ENCODE measurements around the gene WDR74.
"Not testable (repeated sequence)": the region's sequence is repeated elsewhere in the genome, so short reads cannot be mapped to it uniquely, and the experiment has no call there.

WDR74 gene

DNA sequence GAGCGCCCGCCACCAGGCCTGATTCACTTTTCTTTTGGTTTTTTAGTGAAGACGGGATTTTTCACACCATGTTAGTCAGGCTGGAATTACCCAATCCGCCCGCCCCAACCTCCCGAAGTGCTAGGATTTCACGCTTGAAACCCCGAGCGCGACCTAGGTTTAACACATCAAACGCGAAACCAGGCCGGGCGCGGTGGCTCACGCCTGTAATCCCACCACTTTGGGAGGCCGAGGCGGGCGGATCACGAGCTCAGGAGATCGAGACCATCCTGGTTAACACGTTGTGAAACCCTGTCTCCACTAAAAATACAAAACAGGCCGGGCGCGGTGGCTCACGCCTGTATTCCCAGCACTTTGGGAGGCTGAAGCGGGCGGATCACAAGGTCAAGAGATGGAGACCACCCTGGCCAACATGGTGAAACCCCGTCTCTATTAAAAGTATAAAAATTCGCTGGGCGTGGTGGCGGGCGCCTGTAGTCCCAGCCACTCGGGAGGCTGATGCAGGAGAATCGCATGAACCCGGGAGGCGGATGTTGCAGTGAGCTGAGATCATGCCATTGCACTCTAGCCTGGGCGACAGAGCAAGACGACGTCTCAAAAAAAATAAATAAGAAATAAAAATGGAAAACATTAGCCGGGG, 1.5 kb upstream of the WDR74 start:
- peak; percentile 75 for DNase-seq

DNA sequence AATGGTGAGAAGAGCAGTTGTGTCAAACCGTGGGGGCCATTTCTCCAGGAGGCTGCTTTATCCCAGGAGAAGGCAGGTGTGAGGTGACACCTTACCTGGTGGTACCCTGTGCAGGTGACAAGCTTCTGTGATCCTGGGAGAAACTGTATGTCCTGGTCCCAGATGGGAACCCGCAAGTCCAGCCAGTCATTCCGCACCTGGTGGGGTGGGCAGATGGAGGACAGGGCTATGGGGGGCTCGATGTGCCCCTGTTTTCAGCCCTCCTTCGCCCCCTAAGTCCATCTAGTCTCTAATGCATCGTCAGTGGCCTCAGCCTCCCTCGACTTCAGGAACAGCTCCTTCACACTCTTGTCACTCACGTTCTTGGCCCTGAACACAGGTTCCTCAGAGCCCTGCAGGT, 4.1 kb downstream of the WDR74 start:
- DNase-seq = no peak

DNA sequence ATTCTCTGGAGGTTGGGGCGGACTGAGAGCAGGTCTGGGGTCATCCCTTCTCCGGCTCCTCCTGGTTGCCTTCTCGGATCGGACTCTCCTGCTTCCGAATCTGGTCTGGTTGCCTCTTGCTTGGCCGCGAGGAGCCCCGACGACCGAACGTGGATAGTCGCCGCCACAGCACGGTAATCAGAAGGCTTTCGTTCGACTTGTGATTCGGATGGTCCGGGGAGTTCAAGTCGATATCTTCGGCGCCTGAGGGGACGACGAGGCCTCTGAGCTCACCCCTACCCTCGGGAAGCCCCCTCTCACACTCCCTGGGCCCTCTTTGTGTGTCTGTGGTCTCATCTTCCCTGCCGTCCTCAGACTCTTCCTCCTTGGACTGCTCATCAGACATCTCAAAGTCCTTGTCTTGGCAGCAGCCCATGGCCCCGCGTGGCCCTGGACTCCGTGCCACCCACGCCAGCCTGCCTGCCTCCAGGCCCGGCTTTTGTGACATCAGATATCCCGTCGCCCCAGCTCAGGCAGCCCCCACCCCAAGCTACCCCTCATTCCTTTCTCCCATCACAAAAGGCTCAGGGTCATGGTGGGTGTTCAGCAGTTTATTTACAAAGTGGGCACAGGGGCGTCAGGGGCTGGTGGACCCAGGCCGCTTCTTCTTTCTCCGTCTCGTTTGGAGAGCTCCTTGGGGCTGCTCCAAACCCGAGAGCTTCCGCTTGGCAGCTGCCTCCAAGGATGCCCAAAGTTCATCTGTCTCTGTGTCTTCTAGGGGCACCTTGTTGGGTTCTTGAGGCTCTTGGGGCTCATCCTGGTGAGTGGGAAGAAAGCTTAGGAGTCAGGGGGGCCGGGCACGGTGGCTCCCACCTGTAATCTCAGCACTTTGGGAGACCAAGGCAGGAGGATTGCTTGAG, 6.8 kb downstream of the WDR74 start, which contains the start of gene TEX54:
Gene TEX54, minus strand, starts transcription at position 506 of the 899 bp plus-strand sequence.
- DNase-seq = peak; percentile 41

GRCh38 chr11:62831520-62832335, 7.7 kb downstream of the WDR74 start, which contains the start of gene STX5:
Gene STX5, minus strand, starts transcription at chr11:62832051. Its CDS starts 808 bp downstream, at chr11:62831243.
- peak; percentile 96 for DNase-seq

DNA sequence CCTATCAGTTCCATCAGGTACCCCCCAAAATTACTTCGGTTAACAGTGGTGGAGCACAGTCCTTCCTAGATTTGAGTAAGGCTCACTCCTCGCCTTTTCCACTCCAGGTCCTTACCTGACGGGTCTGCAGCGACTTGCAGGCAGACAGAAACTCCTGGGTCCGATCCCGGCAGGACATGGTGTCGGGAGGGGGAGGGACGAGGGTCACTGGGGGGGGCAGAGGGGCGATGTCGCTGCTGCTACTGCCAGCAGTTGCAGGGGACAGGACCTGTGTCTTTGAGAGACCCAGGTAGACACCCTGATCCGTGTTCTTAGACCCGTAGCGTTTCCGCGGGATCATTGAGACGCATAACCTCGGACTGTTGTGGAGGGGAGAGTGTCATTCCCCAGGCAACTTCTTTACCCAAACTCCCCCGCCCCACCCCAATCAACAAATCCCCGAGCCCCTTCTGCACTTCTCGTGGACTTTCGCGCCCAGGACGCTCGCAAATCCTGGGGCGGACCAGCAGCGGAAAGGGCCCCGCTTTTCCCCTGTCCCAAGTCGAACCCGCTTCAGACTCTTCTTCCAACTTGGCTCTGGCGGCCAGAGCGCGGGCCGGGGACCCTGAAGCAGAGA, 8.4 kb downstream of the WDR74 start:
- DNase-seq = peak; percentile 33

GRCh38 chr11:62828130-62828529, 11.3 kb downstream of the WDR74 start:
- not testable (repeated sequence) for DNase-seq

GRCh38 chr11:62823677-62824076, 15.7 kb downstream of the WDR74 start:
- DNase-seq = no peak

GRCh38 chr11:62817129-62817528, 22.3 kb downstream of the WDR74 start:
- DNase-seq = no peak

DNA sequence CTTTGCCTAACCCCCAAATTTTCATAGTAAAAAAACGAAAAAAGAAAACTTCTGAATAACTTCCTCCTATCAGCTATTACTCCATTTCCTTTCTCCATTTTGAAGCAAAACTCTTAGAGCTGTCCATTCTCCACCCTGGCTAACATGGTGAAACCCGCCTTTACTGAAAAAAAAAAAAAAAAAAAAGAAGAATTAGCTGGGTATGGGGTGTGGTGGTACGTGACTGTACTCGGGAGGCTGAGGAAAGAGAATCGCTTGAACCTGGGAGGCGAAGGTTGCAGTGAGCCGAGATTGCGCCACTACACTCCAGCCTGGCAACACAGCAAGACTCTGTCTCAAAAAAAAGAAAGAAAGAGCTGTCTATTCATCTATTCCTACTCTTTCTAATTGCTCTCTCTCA, 22.8 kb downstream of the WDR74 start:
- DNase-seq = peak; percentile 67

DNA sequence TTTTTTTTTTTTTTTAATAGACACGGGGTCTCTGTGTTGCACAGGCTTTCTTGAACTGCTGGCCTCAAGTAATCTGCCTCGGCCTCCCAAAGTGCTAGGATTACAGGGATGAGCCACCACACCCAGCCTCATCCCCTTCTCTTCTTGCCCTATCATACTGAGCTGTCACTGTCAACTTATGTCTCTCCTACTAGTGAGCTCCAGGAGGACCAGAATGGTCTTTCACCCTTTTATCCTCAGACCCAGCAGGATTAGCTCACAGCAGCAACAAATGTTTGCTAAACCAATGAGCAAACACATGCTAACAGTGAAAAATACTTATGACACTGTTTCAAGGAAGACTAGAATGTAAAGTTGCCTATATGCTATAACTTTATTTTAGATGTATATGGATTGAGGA, 27.7 kb downstream of the WDR74 start:
- DNase-seq = no peak

DNA sequence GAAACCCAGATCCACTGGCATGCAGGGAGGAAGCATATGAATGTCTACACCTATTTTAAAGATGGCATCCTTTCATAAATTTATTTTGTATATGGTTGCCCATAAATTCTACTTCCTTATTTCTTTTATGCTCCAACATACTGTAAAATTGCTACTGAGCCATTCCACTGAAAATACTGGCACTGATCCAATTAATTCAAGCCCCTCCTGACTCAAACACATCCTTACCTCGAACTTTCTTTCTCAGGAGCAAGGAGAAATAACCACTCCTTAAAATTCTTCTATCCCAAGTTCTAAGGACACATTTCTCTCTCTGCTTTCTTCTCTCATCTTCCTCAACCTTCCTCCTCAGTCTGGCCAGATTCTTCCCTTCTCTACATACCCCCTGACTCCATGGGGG, 28.6 kb downstream of the WDR74 start:
- no peak for DNase-seq

GRCh38 chr11:62806611-62807121, 32.7 kb downstream of the WDR74 start:
- peak; percentile 95 for DNase-seq

DNA sequence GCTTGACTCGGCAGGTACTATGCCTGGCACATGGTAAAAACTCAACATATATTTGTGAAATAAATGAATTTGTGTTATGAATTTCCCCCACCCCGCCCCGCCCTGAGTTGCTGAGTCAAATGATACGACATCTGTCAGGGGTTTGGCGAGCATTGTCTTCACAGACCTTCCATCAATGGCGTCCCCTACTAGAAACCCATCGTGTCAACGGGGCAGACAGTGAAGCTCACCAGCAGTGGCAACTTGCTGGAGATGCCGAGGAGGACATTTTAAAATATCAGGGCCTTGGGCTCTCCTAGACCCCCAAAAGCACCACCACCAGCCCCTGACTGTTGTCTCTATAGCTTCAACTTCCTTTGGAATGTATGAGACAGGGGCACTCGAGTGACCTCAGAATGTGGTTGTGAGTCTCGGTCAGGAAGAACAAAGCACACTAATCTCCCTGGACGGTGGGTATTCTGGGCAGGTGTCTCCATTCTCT, 33.4 kb downstream of the WDR74 start:
- DNase-seq = peak; percentile 29

DNA sequence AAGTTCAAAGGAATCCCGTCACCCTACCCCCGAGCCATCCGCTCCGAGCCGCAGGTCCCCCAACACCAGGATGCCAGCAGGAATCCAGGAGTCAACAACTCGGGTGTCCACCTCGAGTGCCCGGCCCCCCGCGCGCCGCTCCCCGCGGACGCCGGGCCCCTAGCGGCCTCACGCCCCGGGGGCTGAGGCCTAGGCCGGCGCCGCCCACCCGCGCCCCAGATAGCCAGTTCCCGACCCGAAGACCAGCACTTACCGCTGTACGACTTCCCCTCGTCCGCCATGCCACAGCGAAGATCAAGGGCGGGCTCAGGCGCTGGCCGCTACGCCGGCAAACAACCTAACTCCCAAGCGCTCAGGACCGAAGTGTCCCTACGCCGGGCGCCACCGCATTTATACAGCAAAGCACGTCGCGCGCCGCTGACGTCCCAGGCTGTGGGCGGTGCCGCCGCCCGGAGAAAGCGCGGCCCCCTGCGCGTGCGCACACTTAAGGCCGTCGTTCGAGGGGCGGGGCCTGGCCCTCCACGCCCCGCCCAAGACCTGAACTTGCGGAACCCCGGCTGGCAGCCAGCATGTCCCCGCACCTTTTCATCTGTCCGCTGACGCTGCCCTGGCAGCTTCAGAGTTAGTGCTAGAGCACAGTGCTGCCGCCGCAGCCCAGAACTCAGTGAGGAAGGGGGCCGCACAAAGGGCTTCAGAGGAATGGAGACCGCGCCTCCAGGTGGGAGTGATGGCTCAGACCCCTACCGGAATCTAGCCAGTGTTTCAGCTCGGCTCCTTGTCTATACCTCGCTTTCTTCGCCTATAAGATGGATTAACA, 34.1 kb downstream of the WDR74 start, which contains the start of gene NXF1:
Gene NXF1, minus strand, starts transcription at position 365 of the 817 bp plus-strand sequence. Its CDS starts 84 bp downstream, at position 281.
- peak; percentile 90 for DNase-seq

- peak; percentile 34 for DNase-seq
These were observed 34.9 kb downstream of the WDR74 start for GRCh38 chr11:62804310-62805075.

- no peak for DNase-seq
These were observed 38.3 kb downstream of the WDR74 start for GRCh38 chr11:62801071-62801470.

GRCh38 chr11:62799486-62799885, 39.9 kb downstream of the WDR74 start:
- DNase-seq = no peak

DNA sequence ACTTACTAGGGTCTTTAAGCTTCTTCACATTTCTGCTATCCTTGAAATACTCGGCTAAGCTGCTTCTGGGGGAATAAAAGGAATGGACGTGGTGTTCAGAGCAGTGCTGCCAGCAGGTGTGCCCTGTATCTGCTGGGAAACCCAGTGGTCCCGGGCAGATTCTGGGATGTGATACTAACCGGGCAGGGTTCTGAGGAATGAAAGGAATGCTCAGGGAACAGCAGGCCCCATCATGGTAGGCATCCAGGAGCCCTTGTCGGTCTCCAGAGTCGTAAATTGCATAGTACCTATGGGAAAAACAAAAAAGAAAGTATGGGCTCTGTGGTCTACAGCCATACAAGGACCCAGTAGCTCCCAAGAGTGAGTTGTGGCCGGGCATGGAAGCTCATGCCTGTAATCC, 43.1 kb downstream of the WDR74 start:
- no peak for DNase-seq

DNA sequence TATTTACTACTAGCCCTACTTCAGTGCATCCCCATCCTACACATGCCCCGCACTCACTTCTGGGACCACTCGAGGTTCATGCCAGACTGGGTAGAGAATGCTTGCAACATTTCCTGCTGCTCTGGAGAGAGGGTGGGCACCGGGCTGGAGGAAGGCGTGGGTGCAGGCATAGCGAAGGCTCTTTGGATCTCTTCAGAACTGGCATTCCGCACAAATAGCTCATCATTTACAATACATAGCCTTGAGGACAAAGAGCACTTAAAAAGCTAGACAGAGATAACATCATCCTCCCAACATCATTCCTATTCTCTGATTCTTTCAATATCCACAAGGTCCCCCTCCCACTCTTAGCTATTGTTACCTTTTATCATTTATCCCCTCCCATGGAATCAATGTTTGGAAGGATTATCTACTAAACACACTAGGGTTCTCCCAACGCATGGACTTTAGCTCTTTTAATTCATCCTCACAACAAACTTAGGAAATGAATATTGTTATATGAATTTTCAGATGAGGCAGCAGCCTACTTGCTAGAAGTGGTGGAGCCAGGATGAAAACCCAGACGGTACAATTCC, 45.1 kb downstream of the WDR74 start:
- DNase-seq = no peak

GRCh38 chr11:62792202-62792575, 47.2 kb downstream of the WDR74 start:
- no peak for DNase-seq

All from MV-4-11 (cell line).